GM18861 (cell line): Measurements from ENCODE around the gene SLC25A21.
"Not testable (repeated sequence)": the region's sequence is repeated elsewhere in the genome, so short reads cannot be mapped to it uniquely, and the experiment has no call there.

Experiments
- ATAC-seq: cut with Tn5 transposase; IDR thresholded peaks from one replicate; pipeline ENCODE4 v1.9.1; 2021; ENCODE audit not compliant: unreplicated experiment

Gene SLC25A21

GRCh38 chr14:36900846-36901245 is 271.6 kb downstream of the SLC25A21 start:
- ATAC-seq: no peak

GRCh38 chr14:36896300-36896699 is 276.1 kb downstream of the SLC25A21 start:
- not testable (repeated sequence) for ATAC-seq

GRCh38 chr14:36884049-36884448 is 288.4 kb downstream of the SLC25A21 start:
- no peak for ATAC-seq

GRCh38 chr14:36880276-36880675 is 292.1 kb downstream of the SLC25A21 start:
- no peak for ATAC-seq

- no peak for ATAC-seq
These were observed 292.8 kb downstream of the SLC25A21 start for GRCh38 chr14:36879558-36879957.

GRCh38 chr14:36874396-36875138 is 297.8 kb downstream of the SLC25A21 start:
- ATAC-seq: no peak

- no peak for ATAC-seq
These were observed 301.6 kb downstream of the SLC25A21 start for GRCh38 chr14:36870776-36871175.

- no peak for ATAC-seq
These were observed 303.3 kb downstream of the SLC25A21 start for GRCh38 chr14:36869125-36869524.

- ATAC-seq: no peak
These were observed 305.5 kb downstream of the SLC25A21 start for GRCh38 chr14:36866867-36867266.

GRCh38 chr14:36863271-36863670 is 309.1 kb downstream of the SLC25A21 start:
- ATAC-seq: no peak

GRCh38 chr14:36862237-36862636 is 310.2 kb downstream of the SLC25A21 start:
- not testable (repeated sequence) for ATAC-seq

GRCh38 chr14:36860831-36861230 is 311.6 kb downstream of the SLC25A21 start:
- ATAC-seq: no peak

GRCh38 chr14:36859119-36859518 is 313.3 kb downstream of the SLC25A21 start:
- no peak for ATAC-seq

GRCh38 chr14:36857842-36858445 is 314.5 kb downstream of the SLC25A21 start:
- ATAC-seq: no peak

GRCh38 chr14:36857136-36857535 is 315.3 kb downstream of the SLC25A21 start:
- no peak for ATAC-seq

GRCh38 chr14:36856095-36856878 is 316.1 kb downstream of the SLC25A21 start:
- no peak for ATAC-seq

GRCh38 chr14:36855396-36855795 is 317.0 kb downstream of the SLC25A21 start:
- ATAC-seq: no peak

GRCh38 chr14:36852981-36853691 is 319.3 kb downstream of the SLC25A21 start:
- no peak for ATAC-seq

- ATAC-seq: no peak
These were observed 324.2 kb downstream of the SLC25A21 start for GRCh38 chr14:36848213-36848612.

- no peak for ATAC-seq
These were observed 325.0 kb downstream of the SLC25A21 start for GRCh38 chr14:36847366-36847765.

GRCh38 chr14:36845356-36846012 is 326.9 kb downstream of the SLC25A21 start:
- ATAC-seq: no peak
